ENCODE results near the gene GARIN1A.
"Not testable (repeated sequence)": the region's sequence is repeated elsewhere in the genome, so short reads cannot be mapped to it uniquely, and the experiment has no call there.

Gene GARIN1A
- total RNA-seq: 1.4 to 2.2 reads per million in 2 donors

- no peak for DNase-seq
These were observed at the start of gene GARIN1A for GRCh38 chr7:128671992-128672391. GARIN1A (plus strand) TSS chr7:128672292; CDS start chr7:128672398, 106 bp downstream.

DNA sequence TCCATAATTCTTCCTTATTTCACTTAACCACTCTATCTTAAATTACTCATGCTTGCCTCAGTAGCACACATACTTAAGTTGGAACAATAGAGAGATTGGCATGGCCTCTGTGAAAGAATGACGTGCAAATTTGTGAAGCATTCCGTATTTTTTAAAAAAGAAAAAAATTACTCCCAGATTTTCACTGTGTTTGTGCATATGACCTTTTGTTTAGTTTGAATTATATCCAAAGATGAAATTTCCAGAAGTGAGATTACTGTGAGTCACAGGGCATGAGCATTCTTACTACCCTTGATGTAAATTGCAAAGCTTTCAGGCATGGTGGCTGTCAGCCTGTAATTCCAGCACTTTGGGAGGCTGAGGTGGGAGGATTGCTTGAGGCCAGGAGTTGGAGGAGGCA, 45.0 kb upstream of the GARIN1A start:
- not testable (repeated sequence) for DNase-seq

- not testable (repeated sequence) for DNase-seq
These were observed 38.2 kb upstream of the GARIN1A start for GRCh38 chr7:128633915-128634314.

DNA sequence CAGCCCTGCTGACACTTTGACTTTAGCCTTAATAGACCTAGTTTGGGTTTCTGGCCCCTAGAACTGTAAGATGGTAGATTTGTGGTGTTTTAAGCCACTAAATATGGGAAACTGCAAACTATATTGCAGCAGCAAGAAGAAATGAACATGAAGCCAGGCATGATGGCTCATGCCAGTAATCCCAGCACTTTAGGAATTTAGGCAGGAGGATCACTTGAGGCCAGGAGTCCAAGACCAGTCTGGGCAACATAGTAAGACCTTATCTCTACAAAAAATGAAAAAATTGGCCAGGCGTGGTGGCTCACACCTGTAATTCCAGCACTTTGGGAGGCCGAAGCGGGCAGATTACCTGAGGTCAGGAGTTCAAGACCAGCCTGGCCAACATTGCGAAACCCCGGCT, 26.9 kb upstream of the GARIN1A start:
- not testable (repeated sequence) for DNase-seq

DNA sequence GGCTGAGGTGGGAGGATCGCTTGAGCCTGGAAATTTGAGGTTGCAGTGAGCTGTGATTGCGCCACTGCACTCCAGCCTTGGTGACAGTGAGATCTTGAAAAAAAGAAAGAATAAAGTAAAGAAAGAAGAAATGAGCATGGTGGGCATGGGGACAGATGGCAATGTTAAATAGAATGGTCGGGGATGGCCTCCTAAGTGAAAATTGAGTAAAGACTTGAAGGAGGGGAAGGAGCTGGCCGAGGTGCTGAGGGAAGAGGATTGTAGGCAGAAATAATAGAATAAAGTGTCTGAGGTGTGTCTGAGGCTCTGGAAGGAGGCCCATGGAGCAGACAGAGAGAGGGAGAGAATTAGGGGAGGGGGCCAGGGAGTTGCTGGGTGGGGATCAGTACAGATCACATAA, 26.2 kb upstream of the GARIN1A start:
- DNase-seq: not testable (repeated sequence)

DNA sequence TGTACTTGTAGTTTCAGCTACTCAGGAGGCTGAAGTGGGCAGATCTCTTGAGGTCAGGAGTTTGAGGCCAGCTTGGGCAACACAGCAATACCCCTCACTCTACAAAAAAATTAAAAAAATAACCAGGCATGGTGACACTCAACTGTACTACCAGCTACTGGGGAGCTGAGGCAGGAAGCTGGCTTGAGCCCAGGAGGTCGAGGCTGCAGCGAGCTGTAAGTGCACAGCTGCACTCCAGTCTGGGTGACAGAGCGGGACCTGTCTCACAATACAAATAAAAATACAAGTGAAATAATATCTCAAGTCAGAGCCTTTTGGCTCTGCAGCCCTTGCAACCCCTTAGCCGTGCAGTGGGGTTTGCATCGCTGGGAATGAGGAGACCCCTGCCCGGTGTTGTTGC, 25.2 kb upstream of the GARIN1A start:
- not testable (repeated sequence) for DNase-seq

DNA sequence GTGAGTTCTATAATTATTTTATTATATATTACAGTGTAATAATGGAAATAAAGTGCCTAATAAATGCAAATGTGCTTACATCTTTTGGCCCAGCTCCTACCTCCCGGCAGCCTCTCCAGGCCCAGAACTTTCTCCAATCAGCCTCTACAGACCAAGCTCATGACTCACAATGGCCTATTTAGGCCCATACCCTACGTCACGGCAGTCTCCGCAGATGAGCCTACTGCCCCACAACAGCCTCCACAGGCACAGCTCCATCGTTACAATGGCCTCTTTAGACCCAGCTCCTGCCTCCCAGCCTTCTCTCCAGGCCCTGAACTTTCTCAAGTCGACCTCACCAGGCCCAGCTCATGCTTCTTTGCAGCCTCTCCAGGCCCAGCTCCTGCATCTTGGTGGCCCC, 21.0 kb upstream of the GARIN1A start:
- DNase-seq: not testable (repeated sequence)

- not testable (repeated sequence) for DNase-seq
These were observed 19.5 kb upstream of the GARIN1A start for GRCh38 chr7:128652606-128653005.

GRCh38 chr7:128653197-128653596, 18.9 kb upstream of the GARIN1A start:
- DNase-seq: not testable (repeated sequence)

DNA sequence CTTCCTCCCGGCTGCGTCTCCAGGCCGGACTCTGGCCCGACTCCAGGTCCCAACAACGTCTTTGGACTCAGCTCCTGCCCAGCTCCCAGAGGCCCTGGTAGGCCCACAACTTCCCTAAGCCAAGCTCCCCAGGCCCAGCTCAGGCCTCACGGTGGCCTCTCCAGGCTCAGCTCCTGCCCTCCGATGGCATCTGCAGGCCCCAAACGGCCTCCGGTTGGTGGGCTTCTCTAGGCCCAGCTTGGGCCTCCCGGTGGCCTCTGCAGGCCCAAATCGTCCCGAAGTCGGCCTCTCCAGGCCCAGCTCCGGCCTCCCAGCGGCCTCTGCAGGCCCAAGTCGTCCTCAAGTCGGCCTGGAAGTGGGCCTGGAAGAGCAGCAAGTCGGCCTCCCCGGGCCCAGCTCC, 18.0 kb upstream of the GARIN1A start:
- not testable (repeated sequence) for DNase-seq

DNA sequence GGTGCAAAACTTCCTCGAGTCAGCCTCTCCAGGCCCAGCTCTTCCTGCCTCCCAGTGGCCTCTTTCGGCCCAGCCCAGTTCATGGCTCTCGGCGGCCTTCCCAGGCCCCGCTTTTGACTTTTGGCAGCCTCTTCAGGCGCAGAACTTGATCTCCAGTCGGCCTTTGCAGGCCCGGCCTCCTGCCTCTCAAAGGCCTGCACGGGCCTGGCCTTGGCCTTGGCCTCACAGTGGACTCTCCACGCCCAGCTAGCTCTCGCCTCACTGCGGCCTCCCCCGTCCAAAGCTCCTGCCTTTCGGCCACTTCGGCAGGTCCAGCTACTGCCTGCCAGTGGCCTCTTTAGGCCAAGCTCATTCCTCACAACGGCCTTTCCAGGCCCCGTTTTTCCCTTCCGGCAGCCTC, 17.6 kb upstream of the GARIN1A start:
- DNase-seq: not testable (repeated sequence)

DNA sequence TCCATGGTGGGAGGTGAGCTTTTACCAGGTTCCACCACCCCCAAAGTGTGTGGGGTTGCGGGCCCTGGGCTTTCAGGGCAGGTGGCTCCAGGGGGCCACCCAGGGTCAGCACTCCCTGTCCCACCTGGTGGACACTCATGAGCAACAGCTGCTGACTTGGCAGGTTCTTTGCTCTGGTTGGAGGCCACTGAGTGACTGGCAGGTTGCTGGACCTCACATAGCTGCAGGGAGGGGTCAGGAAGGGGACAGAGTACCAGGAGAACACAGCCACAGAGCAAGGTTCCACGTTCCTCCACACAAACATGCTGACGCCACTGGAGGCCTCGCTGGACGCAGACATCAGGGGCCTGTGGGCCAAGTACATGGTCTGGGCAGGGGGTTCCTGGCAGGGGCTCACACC, 13.7 kb upstream of the GARIN1A start:
- DNase-seq: not testable (repeated sequence)

DNA sequence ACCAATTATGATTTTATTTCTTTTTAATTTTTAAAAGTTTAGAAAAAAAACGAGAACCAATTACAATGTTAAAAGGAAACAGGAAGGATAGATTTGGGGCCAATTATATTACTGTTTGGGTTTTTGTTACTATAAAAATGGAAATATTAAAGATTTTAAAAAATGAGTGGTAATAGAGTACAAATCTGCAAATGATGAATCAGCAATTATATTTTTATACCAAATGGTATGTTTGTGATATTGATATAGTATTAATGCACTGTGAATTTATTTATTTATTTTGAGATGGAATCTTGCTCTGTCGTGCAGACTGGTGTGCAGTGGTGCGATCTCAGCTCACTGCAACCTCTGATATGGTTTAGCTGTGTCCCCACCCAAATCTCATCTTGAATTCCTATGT, 11.5 kb upstream of the GARIN1A start:
- DNase-seq: no peak

DNA sequence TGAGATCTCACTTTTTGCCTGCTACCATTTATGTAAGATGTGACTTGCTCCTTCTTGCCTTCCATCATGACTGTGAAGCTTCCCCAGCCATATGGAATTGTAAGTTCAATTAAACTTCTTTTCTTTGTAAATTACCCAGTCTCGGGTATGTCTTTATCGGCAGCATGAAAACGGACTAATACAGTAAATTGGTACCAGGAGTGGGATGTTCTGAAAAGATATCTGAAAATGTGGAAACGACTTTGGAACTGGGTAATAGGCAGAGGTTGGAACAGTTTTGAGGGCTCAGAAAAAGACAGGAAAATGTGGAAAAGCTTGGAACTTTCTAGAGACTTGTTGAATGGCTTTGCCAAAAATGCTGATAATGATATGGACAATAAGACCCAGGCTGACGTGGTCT, 10.6 kb upstream of the GARIN1A start:
- DNase-seq: no peak

GRCh38 chr7:128662091-128662490, 10.0 kb upstream of the GARIN1A start:
- DNase-seq: no peak

DNA sequence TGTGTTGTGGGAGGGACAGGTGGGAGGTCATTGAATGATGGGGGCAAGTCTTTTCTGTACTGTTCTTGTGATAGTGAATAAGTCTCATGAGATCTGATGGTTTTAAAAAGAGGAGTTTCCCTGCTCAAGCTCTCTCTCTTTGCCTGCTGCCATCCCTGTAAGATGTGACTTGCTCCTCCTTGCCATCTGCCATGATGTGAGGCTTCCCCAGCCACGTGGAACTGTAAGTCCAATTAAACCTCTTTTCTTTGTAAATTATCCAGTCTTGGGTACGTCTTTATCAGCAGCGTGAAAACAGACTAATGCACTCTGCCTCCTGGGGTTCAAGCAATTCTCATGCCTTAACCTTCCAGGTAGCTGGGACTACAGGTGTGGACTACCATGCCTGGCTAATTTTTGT, 8.9 kb upstream of the GARIN1A start:
- DNase-seq: not testable (repeated sequence)

DNA sequence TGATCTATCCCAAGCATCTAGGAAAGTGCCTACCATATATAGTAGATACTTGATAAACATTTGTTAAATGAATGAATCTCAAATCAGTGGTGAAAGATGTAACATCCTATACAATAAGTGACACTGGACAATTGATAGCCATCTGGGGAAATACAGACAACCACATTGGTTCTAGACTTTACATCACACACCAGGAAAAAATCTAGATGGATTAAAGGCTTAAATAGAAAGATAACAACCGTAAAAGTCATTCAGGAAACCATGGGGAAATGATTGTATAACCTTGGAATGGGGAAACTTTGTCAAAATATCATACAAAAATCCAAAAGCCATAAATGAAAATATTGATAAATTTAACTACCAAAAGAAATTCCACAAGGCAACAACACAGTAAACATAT, 7.0 kb upstream of the GARIN1A start:
- DNase-seq: no peak

DNA sequence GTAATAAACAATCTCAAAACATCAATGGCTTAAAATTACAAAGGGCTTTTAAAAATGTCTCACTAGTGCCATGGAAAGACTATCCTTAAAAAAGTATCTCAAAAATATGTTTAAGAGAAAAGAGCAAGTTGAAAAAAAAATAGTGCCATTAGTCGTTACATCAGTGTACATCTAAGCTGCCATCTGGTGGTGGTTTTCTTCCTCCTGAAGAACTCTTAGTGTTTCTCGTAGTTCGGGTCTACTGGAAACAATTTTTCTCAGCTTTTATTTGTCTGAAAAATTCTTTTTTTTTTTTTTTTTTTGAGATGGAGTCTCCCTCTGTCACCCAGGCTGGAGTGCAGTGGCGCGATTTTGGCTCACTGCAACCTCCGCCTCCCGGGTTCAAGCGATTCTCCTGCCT, 5.9 kb upstream of the GARIN1A start:
- peak in 1 of 5 experiments; percentile 14 for DNase-seq

GRCh38 chr7:128672927-128673517, 930 bp downstream of the GARIN1A start:
- peak in 1 of 5 experiments; percentile 40 for DNase-seq

- DNase-seq: no peak
These were observed 1.5 kb downstream of the GARIN1A start for GRCh38 chr7:128673571-128673970.

DNA sequence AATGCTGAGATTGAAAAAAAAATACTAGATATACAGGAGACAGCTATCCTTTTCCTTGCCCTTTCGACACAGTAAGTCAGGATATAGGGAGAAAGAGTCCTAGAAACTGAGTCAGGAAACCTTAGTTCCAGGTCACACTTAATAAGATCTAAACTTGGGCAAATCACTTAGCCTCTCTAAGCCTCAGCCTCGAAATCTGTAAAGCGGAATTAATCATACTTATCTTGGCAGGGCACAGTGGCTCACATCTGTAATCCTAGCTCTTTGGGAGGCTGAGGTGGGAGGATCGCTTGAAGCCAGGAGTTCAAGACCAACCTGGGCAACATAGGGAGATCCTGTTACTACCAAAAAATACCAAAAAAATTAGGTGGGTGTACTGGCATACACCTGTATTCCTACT, 4.6 kb downstream of the GARIN1A start:
- DNase-seq: no peak

GRCh38 chr7:128679920-128680319, 7.8 kb downstream of the GARIN1A start:
- DNase-seq: no peak

DNA sequence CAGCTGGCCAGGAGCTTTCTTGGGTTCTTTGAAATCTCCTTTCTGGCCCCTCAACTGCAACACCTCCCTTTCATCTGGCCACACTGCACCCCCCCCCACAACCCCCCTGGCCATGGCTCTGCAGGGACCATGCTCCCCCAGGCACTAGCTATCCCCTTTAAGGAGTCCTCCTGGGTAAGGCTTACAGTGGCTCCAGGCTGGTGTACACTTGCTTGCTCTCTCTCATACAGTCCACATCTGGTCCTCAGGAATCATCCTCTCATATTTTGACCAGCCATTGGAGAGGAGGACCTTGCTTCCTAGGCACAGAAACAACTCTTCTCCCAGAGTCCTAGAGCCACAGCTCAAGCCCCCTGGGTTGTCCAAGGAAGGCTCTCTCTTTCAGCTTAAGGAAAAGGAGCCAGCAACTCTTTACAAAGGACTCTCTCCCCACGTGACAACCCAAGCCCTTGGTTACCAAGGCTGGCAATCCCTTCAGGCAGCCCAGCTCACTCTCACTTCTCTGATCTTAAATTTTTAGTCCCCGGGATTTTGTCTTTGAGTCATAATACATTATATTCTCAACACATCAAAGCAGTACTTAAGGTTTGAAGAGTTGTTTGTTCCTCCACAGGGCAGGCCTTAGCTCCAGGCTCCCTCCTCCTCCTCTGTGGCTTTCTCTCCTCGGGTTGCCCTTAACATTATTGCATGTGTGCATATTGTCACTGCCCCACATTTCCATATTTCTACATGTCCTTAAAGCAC, 9.9 kb downstream of the GARIN1A start:
- no peak for DNase-seq

- DNase-seq: not testable (repeated sequence)
These were observed 11.2 kb downstream of the GARIN1A start for GRCh38 chr7:128683270-128683669.
